ENCODE data around the gene KIF3A. TPM values are rescaled to one million over a fixed set of nuclear protein-coding genes. Genes with fewer than 3 reads are reported as not detected.

The KIF3A gene
- total RNA-seq, 1 donor from 2014 or later = 27.4 TPM

DNA sequence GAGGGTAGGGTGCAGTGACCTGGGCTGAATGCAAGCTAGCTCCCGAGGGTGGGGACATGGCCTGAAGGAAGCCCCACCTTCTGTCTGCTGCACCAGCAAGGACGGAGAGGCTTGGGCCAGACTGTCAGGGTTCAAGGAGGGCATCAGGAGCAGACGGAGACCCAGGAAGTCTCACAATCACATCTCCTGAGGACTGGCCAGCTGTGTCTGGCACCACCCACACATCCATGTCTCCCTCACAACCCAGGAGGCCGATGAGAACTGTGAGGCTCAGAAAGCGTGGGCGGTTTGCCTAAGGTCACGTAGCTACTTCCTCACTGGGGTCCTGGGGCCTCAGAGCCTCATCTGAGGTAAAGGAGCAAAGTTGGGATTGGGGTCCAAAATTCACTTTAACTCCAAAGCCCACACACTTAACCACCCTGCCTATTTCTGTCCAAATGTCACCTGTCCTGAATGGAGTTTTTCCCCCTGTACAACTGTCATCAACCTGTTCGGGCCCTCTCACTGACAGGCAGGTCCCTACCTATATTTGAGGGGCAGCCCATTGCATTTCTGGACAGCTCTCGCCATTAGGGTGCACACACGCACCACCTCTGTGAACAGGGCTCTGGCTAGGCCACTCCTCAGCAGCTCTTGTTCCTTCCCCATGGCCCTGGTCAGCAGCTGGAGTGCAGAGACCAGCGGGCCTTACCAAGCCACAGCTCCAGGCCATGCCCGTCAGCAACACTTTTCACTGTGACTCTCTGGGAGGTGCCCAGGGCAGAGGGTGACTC, 75.9 kb downstream of the KIF3A start:
- no peak overlapping the region for H3K27ac Mint-ChIP-seq
- no peaks in the 10 kb centered on the region for H3K9me3 Mint-ChIP-seq

DNA sequence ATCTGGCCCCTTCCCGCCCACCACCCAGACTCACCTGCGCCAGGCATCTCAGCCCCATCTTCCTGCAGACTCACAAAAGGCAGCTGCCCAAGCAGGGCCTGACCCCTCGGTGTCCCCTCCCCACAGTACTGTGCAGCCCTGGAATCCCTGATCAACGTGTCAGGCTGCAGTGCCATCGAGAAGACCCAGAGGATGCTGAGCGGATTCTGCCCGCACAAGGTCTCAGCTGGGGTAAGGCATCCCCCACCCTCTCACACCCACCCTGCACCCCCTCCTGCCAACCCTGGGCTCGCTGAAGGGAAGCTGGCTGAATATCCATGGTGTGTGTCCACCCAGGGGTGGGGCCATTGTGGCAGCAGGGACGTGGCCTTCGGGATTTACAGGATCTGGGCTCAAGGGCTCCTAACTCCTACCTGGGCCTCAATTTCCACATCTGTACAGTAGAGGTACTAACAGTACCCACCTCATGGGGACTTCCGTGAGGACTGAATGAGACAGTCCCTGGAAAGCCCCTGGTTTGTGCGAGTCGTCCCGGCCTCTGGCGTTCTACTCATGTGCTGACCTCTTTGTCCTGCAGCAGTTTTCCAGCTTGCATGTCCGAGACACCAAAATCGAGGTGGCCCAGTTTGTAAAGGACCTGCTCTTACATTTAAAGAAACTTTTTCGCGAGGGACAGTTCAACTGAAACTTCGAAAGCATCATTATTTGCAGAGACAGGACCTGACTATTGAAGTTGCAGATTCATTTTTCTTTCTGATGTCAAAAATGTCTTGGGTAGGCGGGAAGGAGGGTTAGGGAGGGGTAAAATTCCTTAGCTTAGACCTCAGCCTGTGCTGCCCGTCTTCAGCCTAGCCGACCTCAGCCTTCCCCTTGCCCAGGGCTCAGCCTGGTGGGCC, 77.5 kb downstream of the KIF3A start:
- Mint-ChIP-seq H3K27me3 (ENCODE audit: low read depth) (peaks cover 33% of the 10 kb centered on the region), H3K9me3 (no peaks in the 10 kb centered on the region)

More for the DNA sequence above, 75.9 kb downstream of the KIF3A start:
- Mint-ChIP-seq H3K4me1 (peaks cover 35% of the 10 kb centered on the region), H3K36me3 (no peaks in the 10 kb centered on the region), H3K27me3 (ENCODE audit: low read depth) (peaks cover 22% of the 10 kb centered on the region), H3K4me3 (no peak overlapping the region)
- DNase-seq (ENCODE audit: low spot score in 2 of 2, unreplicated experiment in 2 of 2) = no peak
- TF ChIP-seq, protein P1, sequence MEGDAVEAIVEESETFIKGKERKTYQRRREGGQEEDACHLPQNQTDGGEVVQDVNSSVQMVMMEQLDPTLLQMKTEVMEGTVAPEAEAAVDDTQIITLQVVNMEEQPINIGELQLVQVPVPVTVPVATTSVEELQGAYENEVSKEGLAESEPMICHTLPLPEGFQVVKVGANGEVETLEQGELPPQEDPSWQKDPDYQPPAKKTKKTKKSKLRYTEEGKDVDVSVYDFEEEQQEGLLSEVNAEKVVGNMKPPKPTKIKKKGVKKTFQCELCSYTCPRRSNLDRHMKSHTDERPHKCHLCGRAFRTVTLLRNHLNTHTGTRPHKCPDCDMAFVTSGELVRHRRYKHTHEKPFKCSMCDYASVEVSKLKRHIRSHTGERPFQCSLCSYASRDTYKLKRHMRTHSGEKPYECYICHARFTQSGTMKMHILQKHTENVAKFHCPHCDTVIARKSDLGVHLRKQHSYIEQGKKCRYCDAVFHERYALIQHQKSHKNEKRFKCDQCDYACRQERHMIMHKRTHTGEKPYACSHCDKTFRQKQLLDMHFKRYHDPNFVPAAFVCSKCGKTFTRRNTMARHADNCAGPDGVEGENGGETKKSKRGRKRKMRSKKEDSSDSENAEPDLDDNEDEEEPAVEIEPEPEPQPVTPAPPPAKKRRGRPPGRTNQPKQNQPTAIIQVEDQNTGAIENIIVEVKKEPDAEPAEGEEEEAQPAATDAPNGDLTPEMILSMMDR (IDR thresholded peaks at IDR 0.05; ENCODE audit: unreplicated experiment) = no peak

DNA sequence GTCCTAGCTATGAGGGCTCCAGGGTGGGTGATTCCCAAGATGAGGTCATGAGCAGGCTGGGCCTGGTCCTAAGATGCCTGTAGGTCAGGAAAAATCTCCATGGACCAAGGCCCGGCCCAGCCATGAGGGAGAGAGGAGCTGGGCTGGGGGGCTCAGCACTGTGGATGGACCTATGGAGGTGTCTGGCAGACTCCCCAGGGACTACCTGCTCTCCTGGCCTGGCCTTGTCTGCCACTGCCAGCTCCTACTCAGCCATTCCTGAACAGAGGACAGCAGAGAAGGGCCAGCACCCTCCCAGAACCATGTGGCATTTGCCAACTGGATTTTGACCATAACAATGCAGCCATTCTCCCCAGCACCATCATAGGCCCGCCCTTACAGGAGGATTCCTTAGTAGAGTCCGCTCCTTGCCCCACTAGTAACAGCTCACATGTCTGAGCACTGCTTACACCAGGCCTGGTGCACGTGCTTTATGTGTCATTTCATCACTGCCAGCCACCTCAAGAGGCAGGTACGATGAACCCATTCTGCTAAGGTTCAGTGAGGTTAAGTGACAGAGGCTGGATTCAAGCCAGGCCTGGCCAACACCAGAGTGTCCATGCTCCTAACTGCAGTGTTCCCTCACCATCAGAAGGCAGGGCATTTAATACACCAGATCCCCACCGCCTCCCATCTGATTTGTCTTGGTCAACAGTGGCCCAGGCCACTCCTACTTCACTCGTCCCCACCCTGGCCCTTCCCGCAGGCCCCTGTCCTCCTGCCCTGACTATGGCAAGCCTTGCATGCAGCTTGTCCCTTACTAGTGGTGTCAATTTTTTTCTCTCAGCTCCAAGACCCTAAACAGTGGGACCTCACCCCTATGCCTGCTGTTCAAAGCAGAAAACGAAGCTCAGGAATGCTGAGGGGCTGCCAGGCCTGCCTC, 78.7 kb downstream of the KIF3A start:
- H3K9me3 Mint-ChIP-seq = no peaks in the 10 kb centered on the region
- peaks cover 27% of the 10 kb centered on the region for H3K4me1 Mint-ChIP-seq
- H3K27me3 Mint-ChIP-seq (ENCODE audit: low read depth) = peaks cover 45% of the 10 kb centered on the region
- DNase-seq (ENCODE audit: low spot score in 2 of 2, unreplicated experiment in 2 of 2) = no peak
- H3K36me3 Mint-ChIP-seq = no peaks in the 10 kb centered on the region
- H3K27ac Mint-ChIP-seq = no peak overlapping the region
- TF ChIP-seq, protein P1 (IDR thresholded peaks at IDR 0.05; ENCODE audit: unreplicated experiment) = no peak
- no peak overlapping the region for H3K4me3 Mint-ChIP-seq

More for the DNA sequence above, 77.5 kb downstream of the KIF3A start:
- Mint-ChIP-seq H3K4me3 (no peak overlapping the region), H3K36me3 (no peaks in the 10 kb centered on the region), H3K4me1 (peaks cover 35% of the 10 kb centered on the region), H3K27ac (no peak overlapping the region)
- TF ChIP-seq, protein P1 (IDR thresholded peaks at IDR 0.05; ENCODE audit: unreplicated experiment) = no peak
- DNase-seq (ENCODE audit: low spot score in 2 of 2, unreplicated experiment in 2 of 2) = no peak

DNA sequence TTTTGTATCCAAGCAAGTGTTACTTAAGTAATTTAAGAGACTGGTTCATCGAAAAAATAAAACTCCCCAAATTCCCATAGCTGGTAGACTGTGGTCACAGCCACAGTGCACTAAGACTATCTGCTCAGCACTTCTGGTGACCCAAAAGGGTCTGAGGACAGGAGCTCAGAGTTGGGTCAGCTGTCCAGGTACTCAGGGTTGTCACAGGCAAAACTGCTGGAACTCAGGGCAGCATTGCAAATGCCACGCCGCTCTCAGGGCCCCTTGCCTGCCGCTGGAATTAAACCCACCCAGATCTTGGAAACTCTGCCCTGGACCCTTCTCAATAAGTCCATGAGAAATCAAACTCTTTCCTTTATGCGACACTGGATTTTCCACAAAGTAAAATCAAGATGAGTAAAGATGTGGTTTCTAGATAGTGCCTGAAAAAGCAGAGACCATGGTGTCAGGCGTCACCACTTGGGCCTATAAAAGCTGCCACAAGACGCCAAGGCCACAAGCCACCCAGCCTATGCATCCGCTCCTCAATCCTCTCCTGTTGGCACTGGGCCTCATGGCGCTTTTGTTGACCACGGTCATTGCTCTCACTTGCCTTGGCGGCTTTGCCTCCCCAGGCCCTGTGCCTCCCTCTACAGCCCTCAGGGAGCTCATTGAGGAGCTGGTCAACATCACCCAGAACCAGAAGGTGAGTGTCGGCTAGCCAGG, 79.5 kb downstream of the KIF3A start, which contains the start of gene IL13:
TSS of gene IL13 (plus strand) at position 498 of the 705 bp plus-strand sequence. CDS start at position 512, 14 bp downstream.
- peak within 1 kb of the TSS; percentile 17 for H3K4me3 Mint-ChIP-seq
- TF ChIP-seq, protein P1 (IDR thresholded peaks at IDR 0.05; ENCODE audit: unreplicated experiment) = no peak
- no peak within 1 kb of the TSS for H3K27ac Mint-ChIP-seq
- H3K36me3 Mint-ChIP-seq = no peaks in the 10 kb centered on the region
- no peak for DNase-seq (ENCODE audit: low spot score in 2 of 2, unreplicated experiment in 2 of 2)
- H3K4me1 Mint-ChIP-seq = peaks cover 20% of the 10 kb centered on the region
- no peaks in the 10 kb centered on the region for H3K9me3 Mint-ChIP-seq
- peaks cover 50% of the 10 kb centered on the region for H3K27me3 Mint-ChIP-seq (ENCODE audit: low read depth)
